Ectodermal cell (in vitro differentiated cells): ENCODE results near the gene OR10AD1.

ENCODE experiments used
- H3K27ac ChIP-seq: 2 replicates; pipeline ENCODE4 v1.7.0; 2013; ENCODE audit warnings: mild to moderate bottlenecking, low read depth, low read length; ENCODE audit not compliant: insufficient read depth, poor library complexity, severe bottlenecking
- H3K27me3 ChIP-seq: 2 replicates; pipeline ENCODE4 v1.7.0; 2013; ENCODE audit warnings: mild to moderate bottlenecking, low read length; ENCODE audit not compliant: insufficient read depth, control insufficient read depth, poor library complexity, severe bottlenecking
- H3K36me3 ChIP-seq: one replicate; pipeline ENCODE4 v1.7.0; 2013; ENCODE audit warnings: low read length; ENCODE audit not compliant: control insufficient read depth, insufficient read depth
- H3K4me1 ChIP-seq: one replicate; pipeline ENCODE4 v1.7.0; 2013; ENCODE audit warnings: low read length; ENCODE audit not compliant: control insufficient read depth, insufficient read depth
- H3K4me3 ChIP-seq: 2 replicates; pipeline ENCODE4 v1.7.0; 2013; ENCODE audit warnings: low read depth, low read length, control low read depth; ENCODE audit not compliant: insufficient read depth
- H3K9me3 ChIP-seq: 2 replicates; pipeline ENCODE4 v1.7.0; 2013; ENCODE audit warnings: mild to moderate bottlenecking, low read length, moderate library complexity; ENCODE audit not compliant: control insufficient read depth
- WGBS, 2 experiments: methylation state at CpG; one replicate each; pipeline ENCODE4 v1.1.7; 2013; ENCODE audit warnings: missing lambda C conversion rate in 2 of 2; 5-methylcytosine and 5-hydroxymethylcytosine counted together

The OR10AD1 gene

DNA sequence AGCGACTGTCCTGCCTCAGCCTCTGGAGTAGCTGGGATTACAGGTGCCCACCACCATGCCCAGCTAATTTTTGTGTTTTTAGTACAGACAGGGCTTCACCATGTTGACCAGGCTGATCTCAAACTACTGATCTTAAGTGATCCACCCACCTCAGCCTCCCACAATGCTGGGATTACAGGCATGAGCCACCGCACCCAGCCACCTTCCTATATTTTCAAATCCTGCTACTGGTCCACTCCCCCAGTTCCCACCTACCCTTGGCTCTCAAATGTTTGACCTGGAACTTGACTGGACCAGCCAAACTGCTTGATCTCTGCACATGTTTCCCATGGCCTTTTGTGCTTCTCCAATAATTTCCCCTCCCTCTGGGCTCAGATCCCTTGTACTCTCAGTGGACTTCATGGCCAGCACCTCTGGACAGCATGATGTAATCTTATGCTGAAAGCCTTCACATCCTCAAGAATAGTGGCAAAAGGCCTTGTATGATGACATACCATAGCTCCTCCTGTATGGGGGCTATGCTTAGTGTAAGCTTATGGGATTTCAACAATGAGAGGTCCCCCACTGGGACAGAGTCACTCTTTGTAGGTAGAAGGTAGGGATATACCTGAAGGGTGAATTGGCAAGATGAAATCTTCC is 22.1 kb downstream of the OR10AD1 start:
- Histone ChIP-seq H3K4me1 (peaks cover 39% of the 10 kb centered on the region), H3K4me3 (no peak overlapping the region), H3K9me3 (no peaks in the 10 kb centered on the region), H3K27me3 (peaks cover 56% of the 10 kb centered on the region), H3K27ac (no peak overlapping the region), H3K36me3 (no peaks in the 10 kb centered on the region)
- 84 to 89% methylated on average over 2 of the region's 2 CpGs for WGBS, 2 experiments

DNA sequence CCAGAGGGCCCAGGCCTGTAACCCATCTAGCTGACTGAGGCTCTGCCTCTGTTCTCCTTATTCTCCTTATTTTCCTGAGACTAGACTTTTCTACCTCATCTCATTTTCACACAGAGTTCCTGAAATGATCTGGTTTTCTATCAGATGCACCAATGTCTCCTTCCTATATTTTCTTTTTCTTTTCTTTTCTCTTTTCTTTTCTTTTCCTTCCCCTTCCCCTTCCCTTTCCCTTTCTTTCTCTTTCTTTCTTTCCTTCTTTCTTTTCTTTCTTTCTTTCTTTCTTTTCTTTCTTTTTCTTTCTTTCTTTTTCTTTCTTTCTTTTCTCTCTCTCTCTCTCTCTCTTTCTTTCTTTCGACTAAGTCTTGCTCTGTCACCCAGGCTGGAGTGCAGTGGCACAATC is 22.7 kb downstream of the OR10AD1 start:
- Histone ChIP-seq H3K4me1 (peaks cover 39% of the 10 kb centered on the region), H3K27me3 (peaks cover 50% of the 10 kb centered on the region), H3K36me3 (no peaks in the 10 kb centered on the region), H3K4me3 (no peak overlapping the region), H3K27ac (no peak overlapping the region), H3K9me3 (no peaks in the 10 kb centered on the region)
- 71 to 76% methylated on average over 1 of the region's 1 CpG for WGBS, 2 experiments

DNA sequence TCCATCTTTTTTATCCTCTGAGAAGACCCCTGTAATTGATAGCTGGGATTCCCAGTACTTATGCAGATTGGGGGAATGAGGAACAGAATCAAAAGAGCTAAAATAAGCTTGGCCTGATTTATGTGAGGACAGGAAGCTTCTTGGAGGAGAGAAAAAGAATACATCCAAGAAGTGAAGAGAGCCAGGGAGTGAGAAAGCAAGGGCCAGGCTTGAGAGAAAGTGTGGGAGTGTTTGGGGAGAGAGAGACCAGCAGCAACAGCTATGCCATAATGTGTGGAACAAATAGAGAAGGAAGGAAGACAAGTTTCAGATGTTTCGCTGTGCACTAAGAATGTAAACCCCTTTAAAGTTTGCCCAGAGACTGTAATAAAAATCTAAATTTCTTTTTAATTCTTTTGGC is 23.6 kb downstream of the OR10AD1 start:
- 73 to 100% methylated on average over 1 of the region's 1 CpG for WGBS, 2 experiments
- peaks cover 40% of the 10 kb centered on the region for H3K27me3 ChIP-seq
- no peaks in the 10 kb centered on the region for H3K36me3 ChIP-seq
- peaks cover 31% of the 10 kb centered on the region for H3K4me1 ChIP-seq
- H3K4me3 ChIP-seq: no peak overlapping the region
- H3K27ac ChIP-seq: no peak overlapping the region
- H3K9me3 ChIP-seq: no peaks in the 10 kb centered on the region

DNA sequence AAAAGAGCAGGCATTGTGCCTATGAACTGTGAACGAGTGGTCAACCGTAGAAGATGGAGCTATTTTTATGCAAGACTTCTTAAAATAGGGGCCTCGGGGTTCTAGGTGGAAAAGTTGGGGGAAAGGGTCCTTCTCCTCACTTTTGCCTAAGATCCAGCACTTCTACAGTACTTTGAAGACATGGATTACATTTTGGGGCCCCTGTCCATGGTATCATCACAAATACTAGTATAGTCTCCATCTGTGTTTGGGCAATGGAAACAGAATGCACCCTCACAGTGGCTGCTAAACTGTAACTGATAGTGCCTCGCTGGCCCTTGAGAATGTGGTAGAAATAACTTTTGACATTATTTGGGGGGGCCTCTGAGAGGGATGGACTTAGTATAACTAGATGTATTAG is 25.1 kb downstream of the OR10AD1 start:
- Histone ChIP-seq H3K27ac (no peak overlapping the region), H3K9me3 (no peaks in the 10 kb centered on the region), H3K4me3 (no peak overlapping the region), H3K27me3 (peaks cover 28% of the 10 kb centered on the region), H3K4me1 (peaks cover 29% of the 10 kb centered on the region), H3K36me3 (no peaks in the 10 kb centered on the region)
- WGBS, 2 experiments: 80 to 87% methylated on average over 4 of the region's 4 CpGs

DNA sequence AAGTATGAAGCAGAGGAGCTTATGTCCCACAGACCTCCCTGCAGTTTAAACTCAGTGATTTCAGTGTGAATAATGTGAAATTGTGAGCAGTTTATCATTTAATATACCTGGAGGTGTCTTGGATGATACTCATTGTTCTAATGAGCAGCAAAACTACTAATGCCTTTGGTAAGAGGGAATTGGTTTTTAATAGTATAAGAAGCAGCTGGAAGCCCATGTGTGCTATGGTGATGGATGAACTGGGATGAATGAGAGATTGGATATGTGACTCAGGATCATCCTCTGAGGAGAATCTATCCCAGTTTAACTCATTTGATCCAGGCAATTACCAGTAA is 26.7 kb downstream of the OR10AD1 start:
- no peaks in the 10 kb centered on the region for H3K9me3 ChIP-seq
- H3K27ac ChIP-seq: no peak overlapping the region
- H3K4me3 ChIP-seq: no peak overlapping the region
- peaks cover 16% of the 10 kb centered on the region for H3K27me3 ChIP-seq
- peaks cover 24% of the 10 kb centered on the region for H3K4me1 ChIP-seq
- H3K36me3 ChIP-seq: no peaks in the 10 kb centered on the region

DNA sequence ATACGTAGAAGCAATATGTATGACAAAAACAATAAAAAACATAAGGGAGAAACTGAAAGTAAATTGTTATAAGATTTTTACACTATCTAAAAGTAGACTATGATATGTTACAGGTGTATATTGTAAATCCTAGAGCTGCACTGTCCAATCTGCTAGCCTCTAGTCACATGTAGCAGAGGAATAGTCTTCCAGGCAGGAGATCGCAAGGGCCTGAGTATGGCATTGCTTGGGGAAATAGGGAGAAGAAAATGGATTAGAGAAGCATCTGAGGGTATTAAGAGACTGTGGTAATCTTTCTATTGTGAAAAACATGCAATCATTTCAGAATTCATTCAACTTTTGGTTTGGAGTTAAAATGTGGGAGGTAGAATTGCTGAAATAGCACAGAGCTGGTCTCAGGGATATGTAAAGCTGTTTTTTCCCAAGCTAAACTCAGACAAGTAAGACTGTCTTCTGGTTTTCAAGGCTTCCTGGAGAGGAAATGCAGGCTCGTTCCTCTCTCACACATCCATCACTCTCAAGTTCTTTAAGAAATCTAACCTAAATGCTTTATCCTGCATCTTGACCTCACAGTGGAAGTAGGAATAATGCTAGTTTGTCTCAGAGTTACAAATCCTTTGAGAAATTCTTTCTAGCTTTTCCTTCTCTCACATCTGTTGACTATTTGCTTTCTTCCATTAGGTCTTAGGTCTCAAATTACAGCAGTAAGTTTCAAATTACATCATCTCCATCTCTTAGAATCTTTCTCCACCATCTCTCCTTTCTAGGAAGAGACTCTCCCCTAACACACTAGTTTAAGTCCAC is 27.3 kb downstream of the OR10AD1 start:
- H3K4me1 ChIP-seq: peaks cover 24% of the 10 kb centered on the region
- H3K27ac ChIP-seq: no peak overlapping the region
- H3K4me3 ChIP-seq: no peak overlapping the region
- peaks cover 10% of the 10 kb centered on the region for H3K27me3 ChIP-seq
- WGBS, 2 experiments: 52 to 69% methylated on average over 2 to 3 of the region's 3 CpGs
- H3K36me3 ChIP-seq: no peaks in the 10 kb centered on the region
- no peaks in the 10 kb centered on the region for H3K9me3 ChIP-seq

DNA sequence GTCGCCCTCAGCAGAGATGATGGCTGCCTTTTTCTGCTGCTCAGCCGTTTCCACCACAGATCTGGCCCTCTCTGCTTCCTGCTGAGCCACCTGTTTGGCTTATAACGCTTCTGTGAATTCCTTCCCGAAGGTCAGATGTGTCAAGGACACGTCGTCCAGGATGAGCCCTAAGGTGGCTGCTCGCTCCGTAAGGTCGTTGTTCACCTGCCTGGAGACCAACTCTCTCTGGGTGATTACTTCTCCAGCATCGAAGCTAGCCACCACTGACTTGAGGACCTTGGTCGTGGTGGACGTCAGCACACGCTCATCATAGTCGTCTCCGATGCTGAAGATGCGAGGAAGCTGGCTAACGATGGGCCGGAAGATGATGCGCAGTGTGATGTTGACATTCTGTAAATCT is 34.1 kb downstream of the OR10AD1 start:
- Histone ChIP-seq H3K9me3 (no peaks in the 10 kb centered on the region), H3K4me3 (no peak overlapping the region)
- WGBS, 2 experiments: 89 to 90% methylated on average over 19 of the region's 19 CpGs

DNA sequence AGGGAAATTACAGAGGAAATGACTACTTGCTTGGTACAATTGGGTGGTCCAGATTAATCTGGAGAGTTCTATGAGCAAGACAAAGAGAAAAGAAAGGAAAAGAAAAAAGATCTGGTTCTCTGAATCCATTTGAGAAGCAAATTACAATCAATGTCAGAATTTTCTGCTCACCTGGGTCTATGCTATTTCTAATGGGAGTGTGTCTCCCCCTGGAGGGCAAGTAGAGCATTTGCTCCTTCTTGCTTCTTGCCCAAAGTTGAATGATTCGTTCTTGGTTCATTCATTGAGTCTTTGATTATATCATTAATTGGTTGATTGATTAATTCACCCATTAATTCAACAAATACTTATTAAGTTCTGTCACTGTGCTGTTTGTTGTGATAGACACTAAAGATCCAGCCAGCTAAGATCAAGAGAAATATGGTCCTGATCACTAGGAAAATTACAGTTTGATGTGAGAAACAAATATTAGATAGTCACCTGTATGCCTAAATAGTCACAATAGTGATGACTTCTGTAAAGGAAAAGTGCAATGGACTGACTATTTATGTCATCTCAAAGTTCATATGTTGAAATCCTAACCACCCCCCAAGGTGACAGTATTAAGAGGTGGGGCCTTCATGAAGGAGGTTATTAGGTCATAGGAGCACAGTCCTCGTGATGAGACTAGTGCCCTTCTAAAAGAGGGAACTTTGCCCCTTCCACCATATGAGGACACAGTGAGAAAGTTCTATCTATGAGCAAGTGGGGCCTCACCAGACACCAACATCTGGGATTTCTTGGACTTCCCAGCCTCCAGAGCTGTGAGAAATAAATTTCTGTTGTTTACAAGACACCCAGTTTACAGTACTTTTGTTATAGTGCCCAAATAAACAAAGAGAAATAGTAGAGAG is 37.8 kb downstream of the OR10AD1 start:
- H3K4me1 ChIP-seq: no peaks in the 10 kb centered on the region
- no peak overlapping the region for H3K27ac ChIP-seq
- 50 to 65% methylated on average over 1 of the region's 2 CpGs for WGBS, 2 experiments
- H3K9me3 ChIP-seq: no peaks in the 10 kb centered on the region
- H3K4me3 ChIP-seq: no peak overlapping the region
- H3K36me3 ChIP-seq: no peaks in the 10 kb centered on the region
- peaks cover 3% of the 10 kb centered on the region for H3K27me3 ChIP-seq

More for the DNA sequence above, 34.1 kb downstream of the OR10AD1 start:
- Histone ChIP-seq H3K4me1 (no peaks in the 10 kb centered on the region), H3K27me3 (no peaks in the 10 kb centered on the region), H3K36me3 (no peaks in the 10 kb centered on the region), H3K27ac (no peak overlapping the region)

DNA sequence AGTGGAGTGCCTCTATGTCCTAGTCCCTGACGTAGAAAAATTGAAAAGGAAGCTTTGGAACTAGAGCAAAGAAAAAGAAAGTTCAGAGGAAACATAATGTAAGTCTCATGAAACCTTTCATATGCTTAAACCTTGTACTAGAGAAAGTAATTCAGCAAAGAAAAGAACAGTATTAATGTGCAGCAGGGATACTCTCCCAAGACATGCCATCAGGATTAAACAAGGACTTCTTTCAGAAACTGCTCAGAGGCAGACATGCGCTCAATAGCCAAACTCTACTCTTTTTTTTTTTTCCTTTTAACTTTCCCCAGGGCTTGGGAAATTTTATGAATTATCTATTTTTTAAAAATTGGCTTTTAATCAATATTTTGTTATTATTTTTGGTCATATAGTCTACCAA is 38.6 kb downstream of the OR10AD1 start:
- H3K4me1 ChIP-seq: no peaks in the 10 kb centered on the region
- 95 to 98% methylated on average over 2 of the region's 2 CpGs for WGBS, 2 experiments
- H3K27ac ChIP-seq: no peak overlapping the region
- H3K36me3 ChIP-seq: no peaks in the 10 kb centered on the region
- no peak overlapping the region for H3K4me3 ChIP-seq
- H3K27me3 ChIP-seq: peaks cover 3% of the 10 kb centered on the region
- H3K9me3 ChIP-seq: no peaks in the 10 kb centered on the region

DNA sequence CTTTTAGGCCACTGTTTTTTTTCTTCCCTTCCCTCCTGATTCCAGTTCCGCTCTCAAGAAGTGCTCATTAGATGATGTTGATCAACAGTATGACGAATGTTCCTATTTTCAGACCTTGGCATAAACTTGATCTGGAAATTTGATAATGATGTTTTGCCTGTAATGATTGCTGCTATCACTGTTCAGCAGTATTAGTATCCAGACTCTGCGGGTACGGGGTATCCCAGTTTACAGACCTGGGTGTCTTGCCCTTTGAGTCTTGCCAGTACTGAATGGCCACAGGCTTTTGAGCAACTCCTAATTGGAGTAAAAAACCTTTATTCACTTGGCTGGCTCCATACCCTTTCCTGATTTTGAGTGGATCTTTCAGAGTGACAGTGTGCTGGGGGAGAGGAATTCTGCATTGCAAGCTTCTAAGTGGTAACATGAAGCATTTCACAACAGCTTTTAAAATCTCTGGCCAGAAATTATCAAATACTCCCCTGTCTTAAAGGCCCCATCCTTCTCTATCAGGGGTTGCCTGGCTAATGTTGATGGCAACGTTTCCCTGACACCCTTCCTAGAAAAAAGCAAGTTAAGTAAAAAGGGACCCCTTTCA is 39.8 kb downstream of the OR10AD1 start:
- peaks cover 3% of the 10 kb centered on the region for H3K27me3 ChIP-seq
- WGBS, 2 experiments: 74 to 77% methylated on average over 4 to 5 of the region's 5 CpGs
- no peak overlapping the region for H3K4me3 ChIP-seq

More for the DNA sequence above, 39.8 kb downstream of the OR10AD1 start:
- no peak overlapping the region for H3K27ac ChIP-seq
- no peaks in the 10 kb centered on the region for H3K4me1 ChIP-seq
- no peaks in the 10 kb centered on the region for H3K9me3 ChIP-seq
- no peaks in the 10 kb centered on the region for H3K36me3 ChIP-seq
